ENCODE results near the gene CSNK1D. TPM values are rescaled to one million over a fixed set of nuclear protein-coding genes. Genes with fewer than 3 reads are reported as not detected.

Gene CSNK1D
- total RNA-seq, 1 experiment from 2014 or later: 137 TPM

DNA sequence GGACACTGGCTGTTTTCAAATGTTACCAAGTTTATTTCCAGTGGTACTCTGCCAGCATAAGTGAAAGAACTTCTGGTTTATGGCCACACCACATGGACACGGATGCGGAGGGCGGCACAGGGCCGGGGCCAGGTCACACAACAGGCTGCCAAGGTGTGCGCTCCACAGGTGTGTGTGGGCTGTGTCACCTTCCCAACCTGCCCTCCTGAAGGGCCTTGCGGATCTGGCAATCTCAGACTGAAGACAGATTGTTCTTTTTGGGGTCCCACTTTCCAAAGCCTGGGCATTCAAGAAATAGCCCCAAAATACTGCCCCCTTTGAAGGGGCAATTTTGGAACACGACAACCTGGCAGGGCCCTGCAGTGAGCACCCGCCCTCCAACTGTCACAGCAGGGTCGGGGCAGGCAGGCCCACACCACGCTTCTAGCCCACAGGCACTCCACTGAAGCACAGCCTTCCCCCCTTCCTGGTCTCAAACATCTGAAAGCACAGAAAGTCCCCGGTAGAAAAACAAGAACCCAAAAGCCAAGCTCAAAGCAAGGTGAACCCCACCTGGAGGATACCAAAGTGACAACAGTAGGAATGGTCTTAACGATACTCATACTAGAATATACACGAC, 3.5 kb downstream of the CSNK1D start:
- H3K9ac ChIP-seq (ENCODE audit: extremely low read depth, insufficient read length, low read length): no peak overlapping the region
- peak overlapping the region in 2 of 3 experiments; percentile 61 to 85; a peak in 4 of 7 replicates for H3K27ac Mint-ChIP-seq
- H3K36me3 Mint-ChIP-seq (ENCODE audit: insufficient read depth in 1 of 3, low read depth in 3 of 3): peaks cover 52 to 70% (median 68%) of the 10 kb centered on the region in 3 experiments; a peak in 6 of 7 replicates

More for the DNA sequence above, 3.5 kb downstream of the CSNK1D start:
- H4K8ac ChIP-seq (replicated peaks; ENCODE audit: insufficient read length, low read depth, low read length): no peak overlapping the region
- no peaks in the 10 kb centered on the region for H3K9me3 ChIP-seq (ENCODE audit: control insufficient read depth, low read depth, low read length)
- H2BK5ac ChIP-seq (ENCODE audit: insufficient read length, low read length): no peak overlapping the region
- H2BK12ac ChIP-seq (ENCODE audit: insufficient read length, low read depth, low read length): no peak overlapping the region
- H3K23me2 ChIP-seq (ENCODE audit: insufficient read length, low read depth, low read length, poor library complexity, severe bottlenecking): no peaks in the 10 kb centered on the region
- WGBS (ENCODE audit: extremely low coverage, insufficient read length, low lambda C conversion rate): no CpG with 5 or more reads among the region's 13 CpGs
- Mint-ChIP-seq H3K27me3 (ENCODE audit: low read depth) (peaks cover 9% of the 10 kb centered on the region), H3K4me1 (peaks cover 31 to 48% of the 10 kb centered on the region in 2 experiments), H3K9me3 (no peaks in the 10 kb centered on the region), H3K4me3 (peak overlapping the region in 1 of 2 experiments; percentile 56; a peak in 2 of 5 replicates)
- no peaks in the 10 kb centered on the region for H3K27me3 ChIP-seq (ENCODE audit: insufficient read depth, low read length)
- H3K14ac ChIP-seq (ENCODE audit: insufficient read depth, low read length): no peak overlapping the region
- H2AFZ ChIP-seq (ENCODE audit: low read length): no peak overlapping the region
- H3K18ac ChIP-seq (ENCODE audit: insufficient read length, low read depth, low read length): no peak overlapping the region
- H2AK5ac ChIP-seq (ENCODE audit: insufficient read length, low read length): no peak overlapping the region
- no peak overlapping the region for H4K5ac ChIP-seq (ENCODE audit: insufficient read length, low read depth, low read length)
- H3K56ac ChIP-seq (ENCODE audit: insufficient read length, low read depth, low read length): no peak overlapping the region
- no peak overlapping the region for H3T11ph ChIP-seq (ENCODE audit: low read length)
- H3K4ac ChIP-seq (ENCODE audit: low read depth, low read length): no peak overlapping the region
- no peaks in the 10 kb centered on the region for H4K20me1 ChIP-seq (ENCODE audit: control insufficient read depth, insufficient read depth, insufficient read length)
- no peak overlapping the region for H2BK15ac ChIP-seq (ENCODE audit: low read depth, low read length)
- no peak overlapping the region for H3K23ac ChIP-seq (ENCODE audit: insufficient read length, low read depth, low read length)
- peaks cover 4% of the 10 kb centered on the region for H3K79me1 ChIP-seq (ENCODE audit: insufficient read depth, low read depth, low read length, poor library complexity, severe bottlenecking)
- no peak overlapping the region for H3K27ac ChIP-seq (ENCODE audit: insufficient read length, low read depth, low read length)
- TF ChIP-seq, protein P1, sequence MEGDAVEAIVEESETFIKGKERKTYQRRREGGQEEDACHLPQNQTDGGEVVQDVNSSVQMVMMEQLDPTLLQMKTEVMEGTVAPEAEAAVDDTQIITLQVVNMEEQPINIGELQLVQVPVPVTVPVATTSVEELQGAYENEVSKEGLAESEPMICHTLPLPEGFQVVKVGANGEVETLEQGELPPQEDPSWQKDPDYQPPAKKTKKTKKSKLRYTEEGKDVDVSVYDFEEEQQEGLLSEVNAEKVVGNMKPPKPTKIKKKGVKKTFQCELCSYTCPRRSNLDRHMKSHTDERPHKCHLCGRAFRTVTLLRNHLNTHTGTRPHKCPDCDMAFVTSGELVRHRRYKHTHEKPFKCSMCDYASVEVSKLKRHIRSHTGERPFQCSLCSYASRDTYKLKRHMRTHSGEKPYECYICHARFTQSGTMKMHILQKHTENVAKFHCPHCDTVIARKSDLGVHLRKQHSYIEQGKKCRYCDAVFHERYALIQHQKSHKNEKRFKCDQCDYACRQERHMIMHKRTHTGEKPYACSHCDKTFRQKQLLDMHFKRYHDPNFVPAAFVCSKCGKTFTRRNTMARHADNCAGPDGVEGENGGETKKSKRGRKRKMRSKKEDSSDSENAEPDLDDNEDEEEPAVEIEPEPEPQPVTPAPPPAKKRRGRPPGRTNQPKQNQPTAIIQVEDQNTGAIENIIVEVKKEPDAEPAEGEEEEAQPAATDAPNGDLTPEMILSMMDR (conservative IDR thresholded peaks at IDR 0.05): no peak
- no peak overlapping the region for H2BK20ac ChIP-seq (ENCODE audit: low read depth, low read length, poor library complexity, severe bottlenecking)
- H3K4me1 ChIP-seq (ENCODE audit: insufficient read depth, low read length): no peaks in the 10 kb centered on the region
- no peak overlapping the region for H4K91ac ChIP-seq (ENCODE audit: insufficient read length, low read depth, low read length)
- H2BK120ac ChIP-seq (ENCODE audit: low read depth, low read length, poor library complexity, severe bottlenecking): no peak overlapping the region
- H3K79me2 ChIP-seq (ENCODE audit: insufficient read depth, low read length): peaks cover 60% of the 10 kb centered on the region
- DNase-seq: no peak
- no peak overlapping the region for H3K4me2 ChIP-seq (ENCODE audit: insufficient read depth, insufficient read length, low read length)

Data from H9 (cell line).